IMR-90 (cell line): Measurements from ENCODE around the gene COX6A2. TPM values are rescaled to one million over a fixed set of nuclear protein-coding genes. Genes with fewer than 3 reads are reported as not detected.

Experiments used
- ATAC-seq: fragments of 200-7000 bp; cut with Tn5 transposase; 2 replicates; pipeline ENCODE4 v1.9.1; 2020; ENCODE audit warnings: low read depth, mild to moderate bottlenecking, moderate library complexity
- BruUV-seq: library from RNA; stranded (reverse); fragments of 400-500 nt; replicated peaks from 2 replicates; lab custom pipeline; 2021; lab: Mats Ljungman, UMichigan
- CTCF ChIA-PET: fragments of 300-600 bp; formaldehyde crosslinking; extraction: SDS; loops from one replicate; lab custom pipeline; 2021; ENCODE audit warnings: antibody characterized with exemption; lab: Yijun Ruan, JAX
- POLR2A ChIA-PET: fragments of 300-600 bp; sonication (Branson Sonifier 250); formaldehyde crosslinking; loops from one replicate; lab custom pipeline; 2022; ENCODE audit warnings: antibody characterized with exemption; ENCODE audit not compliant: unreplicated experiment; lab: Charles Lee
- DNase-seq: peaks from one replicate; pipeline ENCODE4 v3.0.0; 2013
- H2AFZ ChIP-seq: replicated peaks from 2 replicates; pipeline ENCODE3; 2013; ENCODE audit warnings: low read length, mild to moderate bottlenecking; ENCODE audit not compliant: poor library complexity
- H2AK5ac ChIP-seq: 2 replicates; pipeline ENCODE4 v1.6.1; 2013; ENCODE audit warnings: low read depth, low read length, inconsistent platforms
- H2AK9ac ChIP-seq: replicated peaks from 2 replicates; pipeline ENCODE3; 2013; ENCODE audit warnings: mild to moderate bottlenecking, low read depth, low read length, moderate library complexity; ENCODE audit not compliant: poor library complexity
- H2BK120ac ChIP-seq: 2 replicates; pipeline ENCODE4 v1.6.1; 2013; ENCODE audit warnings: low read depth, low read length, inconsistent platforms
- H2BK15ac ChIP-seq: 3 replicates; pipeline ENCODE4 v1.6.1; 2013; ENCODE audit warnings: low read depth, low read length, inconsistent platforms
- H2BK20ac ChIP-seq: 2 replicates; pipeline ENCODE4 v1.6.1; 2013; ENCODE audit warnings: low read depth, mild to moderate bottlenecking, inconsistent platforms, low read length, moderate library complexity
- H2BK5ac ChIP-seq: 2 replicates; pipeline ENCODE4 v1.6.1; 2013; ENCODE audit warnings: mild to moderate bottlenecking, low read depth, low read length, inconsistent platforms; ENCODE audit not compliant: poor library complexity, severe bottlenecking
- H3K14ac ChIP-seq: replicated peaks from 2 replicates; pipeline ENCODE4 v1.6.1; 2013; ENCODE audit warnings: low read depth, low read length, inconsistent platforms
- H3K18ac ChIP-seq: 2 replicates; pipeline ENCODE4 v1.6.1; 2013; ENCODE audit warnings: low read depth, low read length, control low read depth
- H3K23ac ChIP-seq: 2 replicates; pipeline ENCODE4 v1.6.1; 2013; ENCODE audit warnings: low read depth, low read length, inconsistent platforms
- H3K27ac ChIP-seq: 2 replicates; pipeline ENCODE4 v1.5.1; 2013; ENCODE audit warnings: mild to moderate bottlenecking, control low read depth, low read length; ENCODE audit not compliant: insufficient read depth
- H3K27me3 ChIP-seq: 2 replicates; pipeline ENCODE4 v1.6.1; 2013; ENCODE audit warnings: low read length; ENCODE audit not compliant: control insufficient read depth, insufficient read depth
- H3K36me3 ChIP-seq: 2 replicates; pipeline ENCODE4 v1.6.1; 2013; ENCODE audit warnings: low read length, mixed read lengths; ENCODE audit not compliant: control insufficient read depth, insufficient read depth
- H3K4ac ChIP-seq: 2 replicates; pipeline ENCODE4 v1.6.1; 2013; ENCODE audit warnings: low read depth, low read length, inconsistent platforms
- H3K4me1 ChIP-seq: 2 replicates; pipeline ENCODE4 v1.6.1; 2013; ENCODE audit warnings: low read length, mixed read lengths; ENCODE audit not compliant: control insufficient read depth, insufficient read depth
- H3K4me2 ChIP-seq: 2 replicates; pipeline ENCODE4 v1.6.1; 2013; ENCODE audit warnings: low read depth, mild to moderate bottlenecking, control low read depth, low read length, moderate library complexity
- H3K4me3 ChIP-seq: 2 replicates; pipeline ENCODE4 v1.5.1; 2013; ENCODE audit warnings: low read depth, mild to moderate bottlenecking, control low read depth, low read length, moderate library complexity; ENCODE audit not compliant: insufficient read depth
- H3K56ac ChIP-seq: 2 replicates; pipeline ENCODE4 v1.6.1; 2013; ENCODE audit warnings: low read length, inconsistent platforms; ENCODE audit not compliant: insufficient read depth; ENCODE audit errors: extremely low read depth
- H3K79me1 ChIP-seq, 2 experiments: 2 replicates each; pipeline ENCODE4 v1.6.1; 2013; ENCODE audit warnings: low read length in 2 of 2, inconsistent platforms in 1 of 2, low read depth in 1 of 2
- H3K9ac ChIP-seq: 2 replicates; pipeline ENCODE4 v1.6.1; 2013; ENCODE audit warnings: low read depth, low read length, control low read depth
- H3K9me1 ChIP-seq: 2 replicates; pipeline ENCODE4 v1.6.1; 2013; ENCODE audit warnings: low read length, inconsistent platforms; ENCODE audit not compliant: insufficient read depth
- H3K9me3 ChIP-seq: 2 replicates; pipeline ENCODE4 v1.6.1; 2013; ENCODE audit warnings: low read length; ENCODE audit not compliant: control insufficient read depth, insufficient read depth
- H4K20me1 ChIP-seq: 2 replicates; pipeline ENCODE4 v1.6.1; 2013; ENCODE audit warnings: low read length, inconsistent platforms; ENCODE audit not compliant: insufficient read depth
- H4K5ac ChIP-seq: 2 replicates; pipeline ENCODE4 v1.6.1; 2013; ENCODE audit warnings: mild to moderate bottlenecking, low read depth, low read length, control low read depth
- H4K8ac ChIP-seq, 2 experiments: 2 replicates each; pipeline ENCODE4 v1.6.1; 2013; ENCODE audit warnings: low read depth in 2 of 2, low read length in 2 of 2, control low read depth in 1 of 2, inconsistent platforms in 1 of 2
- H4K91ac ChIP-seq: 2 replicates; pipeline ENCODE4 v1.6.1; 2013; ENCODE audit warnings: low read depth, low read length, inconsistent platforms; ENCODE audit not compliant: insufficient read depth
- CEBPB ChIP-seq: IDR thresholded peaks from 2 replicates; pipeline ENCODE4 v1.6.1; 2012; ENCODE audit warnings: low read depth, low read length, improper control_type of control experiment
- CHD1 ChIP-seq: IDR thresholded peaks from 2 replicates; pipeline ENCODE4 v1.6.1; 2012; ENCODE audit warnings: low read depth, low read length, improper control_type of control experiment
- MAFK ChIP-seq: IDR thresholded peaks from 2 replicates; pipeline ENCODE4 v1.6.1; 2012; ENCODE audit warnings: low read depth, low read length, improper control_type of control experiment
- MAZ ChIP-seq: IDR thresholded peaks from 2 replicates; pipeline ENCODE4 v1.6.1; 2012; ENCODE audit warnings: low read depth, mild to moderate bottlenecking, low read length, improper control_type of control experiment, moderate library complexity, borderline replicate concordance
- WGBS, 2 experiments: methylation state at CpG; one replicate each; pipeline versions ENCODE4 v1.1.5 to v1.1.7; 2013; ENCODE audit warnings: missing lambda C conversion rate in 2 of 2; ENCODE audit not compliant: insufficient read length in 1 of 2; ENCODE audit errors: extremely low coverage in 2 of 2; 5-methylcytosine and 5-hydroxymethylcytosine counted together
- dilution Hi-C: fragments of 300-500 bp; cut with HindIII; formaldehyde crosslinking; loops from one replicate; pipeline ENCODE4 v1.14.3; 2018; ENCODE audit warnings: low sequenced_read_pairs; ENCODE audit not compliant: unreplicated experiment
- in situ Hi-C: fragments of 300-500 bp; cut with MboI; formaldehyde crosslinking; loops from 3 replicates; pipeline ENCODE4 v1.14.3; 2019; ENCODE audit warnings: low sequenced_read_pairs, inconsistent platforms, mixed read lengths
- intact Hi-C: fragments of 100-400 bp; cut with micrococcal nuclease; formaldehyde crosslinking; loops from 2 replicates; pipeline ENCODE4 v1.10.0; 2022
- polyA plus RNA-seq, 3 experiments: library from polyadenylated mRNA; depleted of rRNA; stranded (reverse); fragments of >200 nt; gene quantifications; 2 replicates each; pipeline ENCODE4 v1.2.3, GENCODE V29; 2012; ENCODE audit warnings: low replicate concordance in 1 of 3
- total RNA-seq: library from RNA; depleted of rRNA; stranded (reverse); fragments of >200 nt; gene quantifications from 2 replicates; pipeline ENCODE4 v1.2.3, GENCODE V29; 2012
- TF ChIP-seq, protein P1 (sequence below): conservative IDR thresholded peaks from 2 replicates; pipeline ENCODE4 v1.5.1; 2012; ENCODE audit warnings: mild to moderate bottlenecking, low read depth, low read length, improper control_type of control experiment

The COX6A2 gene
- total and polyA plus RNA-seq, 2 of the 4 experiments (the other 2 are of a cell fraction), result not detected

DNA sequence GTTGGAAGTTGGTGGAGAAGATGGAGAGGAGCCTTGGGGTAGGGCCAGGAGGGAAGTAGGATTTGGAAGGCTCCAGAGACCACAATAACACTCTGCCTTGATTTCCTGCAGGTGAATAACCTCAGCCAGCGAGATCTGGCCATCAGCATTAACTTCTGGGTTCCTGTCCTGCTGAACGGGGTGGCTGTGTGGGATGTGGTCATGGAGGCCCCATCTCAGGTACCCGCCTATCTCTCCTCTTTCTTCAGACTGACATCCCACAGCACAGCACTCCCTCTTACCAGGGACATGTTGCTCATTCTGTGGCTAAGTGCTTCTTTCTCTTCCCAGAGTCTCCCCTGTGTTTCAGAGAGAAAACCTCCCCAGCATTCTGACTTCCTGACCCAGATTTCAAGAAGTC, 4.9 kb downstream of the COX6A2 start:
- dilution Hi-C loops (no loop called here), intact Hi-C loops (no loop called here), in situ Hi-C loops (no loop called here)
- no peak overlapping the region for H2AFZ ChIP-seq
- H3K36me3 ChIP-seq, result no peaks in the 10 kb centered on the region
- no TSS peak for BruUV-seq
- no peak overlapping the region for H4K91ac ChIP-seq
- no peak overlapping the region for H3K27ac ChIP-seq
- H2BK5ac ChIP-seq, result no peak overlapping the region
- H2AK5ac ChIP-seq, result no peak overlapping the region
- H3K79me1 ChIP-seq, result no peaks in the 10 kb centered on the region
- H3K56ac ChIP-seq, result no peak overlapping the region
- no peak overlapping the region for H4K8ac ChIP-seq
- H2AK9ac ChIP-seq, result no peak overlapping the region
- peaks cover 23% of the 10 kb centered on the region for H3K27me3 ChIP-seq
- H3K9me3 ChIP-seq, result no peaks in the 10 kb centered on the region; the same call in none of the 2 replicates
- H2BK15ac ChIP-seq, result no peak overlapping the region
- H3K18ac ChIP-seq, result no peak overlapping the region
- H4K20me1 ChIP-seq, result no peaks in the 10 kb centered on the region
- H3K9me1 ChIP-seq, result no peaks in the 10 kb centered on the region
- TF ChIP-seq CHD1 (no peak), CEBPB (no peak), MAZ (no peak), MAFK (no peak)
- TF ChIP-seq, protein P1, sequence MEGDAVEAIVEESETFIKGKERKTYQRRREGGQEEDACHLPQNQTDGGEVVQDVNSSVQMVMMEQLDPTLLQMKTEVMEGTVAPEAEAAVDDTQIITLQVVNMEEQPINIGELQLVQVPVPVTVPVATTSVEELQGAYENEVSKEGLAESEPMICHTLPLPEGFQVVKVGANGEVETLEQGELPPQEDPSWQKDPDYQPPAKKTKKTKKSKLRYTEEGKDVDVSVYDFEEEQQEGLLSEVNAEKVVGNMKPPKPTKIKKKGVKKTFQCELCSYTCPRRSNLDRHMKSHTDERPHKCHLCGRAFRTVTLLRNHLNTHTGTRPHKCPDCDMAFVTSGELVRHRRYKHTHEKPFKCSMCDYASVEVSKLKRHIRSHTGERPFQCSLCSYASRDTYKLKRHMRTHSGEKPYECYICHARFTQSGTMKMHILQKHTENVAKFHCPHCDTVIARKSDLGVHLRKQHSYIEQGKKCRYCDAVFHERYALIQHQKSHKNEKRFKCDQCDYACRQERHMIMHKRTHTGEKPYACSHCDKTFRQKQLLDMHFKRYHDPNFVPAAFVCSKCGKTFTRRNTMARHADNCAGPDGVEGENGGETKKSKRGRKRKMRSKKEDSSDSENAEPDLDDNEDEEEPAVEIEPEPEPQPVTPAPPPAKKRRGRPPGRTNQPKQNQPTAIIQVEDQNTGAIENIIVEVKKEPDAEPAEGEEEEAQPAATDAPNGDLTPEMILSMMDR, result no peak
- no peak overlapping the region for H3K9ac ChIP-seq
- no CpG with 5 or more reads among the region's 3 CpGs for WGBS, 2 experiments
- ChIA-PET POLR2A (no interaction called here), CTCF (no interaction called here)
- ATAC-seq, result no peak
- H3K14ac ChIP-seq, result no peak overlapping the region
- no peak overlapping the region for H3K4me3 ChIP-seq
- no peak overlapping the region for H3K4ac ChIP-seq
- no peak overlapping the region for H2BK20ac ChIP-seq
- no peaks in the 10 kb centered on the region for H3K4me1 ChIP-seq
- DNase-seq, result no peak
- H2BK120ac ChIP-seq, result no peak overlapping the region
- H3K4me2 ChIP-seq, result no peak overlapping the region
- no peak overlapping the region for H4K5ac ChIP-seq
- no peak overlapping the region; the same call in 1 of the 2 replicates for H3K23ac ChIP-seq
